Fibroblast of skin of right quadriceps (primary cell): ENCODE data around the gene ARHGAP6.

ENCODE experiments used
- DNase-seq: peaks from one replicate; pipeline ENCODE4 v3.0.0-alpha.2; 2013

Gene ARHGAP6

GRCh38 chrX:11422525-11422857, 243.2 kb downstream of the ARHGAP6 start:
- DNase-seq = no peak

GRCh38 chrX:11421805-11422524, 243.8 kb downstream of the ARHGAP6 start:
- no peak for DNase-seq

GRCh38 chrX:11420851-11421250, 244.9 kb downstream of the ARHGAP6 start:
- no peak for DNase-seq

DNA sequence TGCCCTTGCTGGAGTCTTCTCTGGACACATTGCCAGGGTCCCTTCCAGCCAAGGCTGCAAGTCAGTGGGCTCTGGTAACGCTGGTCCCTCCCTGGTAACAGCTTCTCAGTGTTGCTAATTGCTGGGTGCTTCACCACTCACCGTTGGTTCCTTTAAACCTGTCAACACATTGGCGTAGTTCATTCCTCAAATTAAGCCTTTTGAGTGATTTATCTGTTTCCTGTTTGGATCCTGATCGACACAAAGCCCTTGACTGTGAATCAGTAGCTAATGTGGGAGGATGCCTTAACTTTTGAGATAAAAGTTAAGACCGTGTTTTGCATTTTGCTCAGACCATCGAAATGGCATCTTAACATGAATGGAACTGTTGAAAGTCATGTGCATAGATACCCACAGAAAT, 246.6 kb downstream of the ARHGAP6 start:
- DNase-seq = no peak

- DNase-seq = no peak
These were observed 249.1 kb downstream of the ARHGAP6 start for GRCh38 chrX:11416600-11416999.

- no peak for DNase-seq
These were observed 251.6 kb downstream of the ARHGAP6 start for GRCh38 chrX:11414091-11414490.

DNA sequence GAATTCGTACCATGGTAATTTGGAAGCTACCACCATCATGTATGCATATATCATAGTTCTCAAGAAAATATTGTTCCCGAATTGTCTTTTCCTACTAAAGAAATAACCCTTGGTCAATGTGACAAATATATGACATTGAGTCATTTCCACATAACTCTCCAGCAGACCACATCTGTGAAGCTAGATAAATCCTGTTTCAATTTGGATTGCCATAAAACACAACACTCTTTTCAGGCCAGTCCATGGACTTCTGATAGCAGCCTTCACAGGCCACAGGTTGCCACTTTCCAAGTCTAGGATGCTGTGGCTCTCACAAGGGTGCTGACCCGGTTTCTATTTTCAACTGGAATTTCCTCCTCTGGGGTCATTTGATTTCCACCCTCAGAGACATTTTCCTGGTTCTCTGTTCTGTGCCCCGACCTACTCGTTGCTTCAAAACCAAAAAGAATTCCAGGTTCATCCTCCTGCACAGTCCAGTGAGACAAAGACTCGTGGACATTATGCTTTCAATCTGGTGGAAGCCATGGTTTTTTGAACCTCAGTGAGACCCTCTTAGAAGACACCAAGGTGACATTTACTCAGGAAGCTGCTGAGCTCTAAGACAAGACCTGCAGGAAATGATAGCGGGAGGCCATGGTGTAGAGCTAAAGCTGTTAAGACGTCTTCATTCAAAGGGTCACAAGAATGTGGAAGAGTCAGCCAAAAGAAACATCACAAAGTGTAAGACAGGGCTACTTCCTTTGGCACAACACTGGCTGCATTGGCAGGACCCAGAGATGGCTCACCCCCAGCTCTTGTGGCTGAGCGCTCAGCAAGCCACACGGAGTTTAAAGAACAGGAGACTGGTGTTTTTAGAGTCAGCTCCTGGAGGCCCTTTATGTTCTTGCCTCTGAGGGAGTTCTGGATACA, 252.8 kb downstream of the ARHGAP6 start:
- DNase-seq = no peak

GRCh38 chrX:11409957-11410356, 255.8 kb downstream of the ARHGAP6 start:
- DNase-seq = no peak

DNA sequence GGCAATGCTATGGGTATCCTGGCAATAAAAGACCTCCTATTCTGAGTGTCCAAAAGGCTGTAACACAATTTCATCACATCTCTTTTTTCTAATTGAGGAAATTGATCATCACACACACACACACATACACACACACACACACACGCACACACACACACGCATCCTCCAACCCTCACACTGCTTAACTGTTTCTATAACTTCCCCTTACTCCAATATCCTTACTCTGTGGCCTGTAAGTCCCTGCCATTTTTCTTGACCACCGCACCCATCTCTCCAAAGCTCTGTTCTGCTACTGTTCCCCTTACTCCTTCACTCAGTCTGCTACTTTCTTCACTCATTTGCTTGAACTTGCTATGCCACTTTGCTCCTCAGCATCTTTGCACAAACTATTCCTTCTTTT, 256.9 kb downstream of the ARHGAP6 start:
- DNase-seq = no peak

DNA sequence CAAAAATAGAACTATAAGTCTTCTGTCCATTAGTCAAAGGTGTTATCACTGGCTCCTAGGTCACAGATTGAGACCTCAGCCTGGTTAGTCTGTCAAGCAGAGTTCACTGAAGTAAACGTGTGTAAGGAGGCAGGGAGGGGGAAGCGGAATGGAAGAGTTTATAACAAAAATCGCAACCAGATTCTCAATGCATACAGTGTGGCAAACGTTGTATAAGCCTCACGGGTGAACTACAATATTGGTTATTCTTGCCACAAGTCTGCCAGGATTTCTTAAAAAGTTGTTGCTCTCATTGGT, 257.7 kb downstream of the ARHGAP6 start:
- no peak for DNase-seq

- peak; percentile 48 for DNase-seq
These were observed 258.2 kb downstream of the ARHGAP6 start for GRCh38 chrX:11407331-11408108.

- DNase-seq = no peak
These were observed 259.5 kb downstream of the ARHGAP6 start for GRCh38 chrX:11406109-11406765.

GRCh38 chrX:11403631-11404030, 262.1 kb downstream of the ARHGAP6 start:
- no peak for DNase-seq

GRCh38 chrX:11401966-11402365, 263.8 kb downstream of the ARHGAP6 start:
- DNase-seq = peak; percentile 25

DNA sequence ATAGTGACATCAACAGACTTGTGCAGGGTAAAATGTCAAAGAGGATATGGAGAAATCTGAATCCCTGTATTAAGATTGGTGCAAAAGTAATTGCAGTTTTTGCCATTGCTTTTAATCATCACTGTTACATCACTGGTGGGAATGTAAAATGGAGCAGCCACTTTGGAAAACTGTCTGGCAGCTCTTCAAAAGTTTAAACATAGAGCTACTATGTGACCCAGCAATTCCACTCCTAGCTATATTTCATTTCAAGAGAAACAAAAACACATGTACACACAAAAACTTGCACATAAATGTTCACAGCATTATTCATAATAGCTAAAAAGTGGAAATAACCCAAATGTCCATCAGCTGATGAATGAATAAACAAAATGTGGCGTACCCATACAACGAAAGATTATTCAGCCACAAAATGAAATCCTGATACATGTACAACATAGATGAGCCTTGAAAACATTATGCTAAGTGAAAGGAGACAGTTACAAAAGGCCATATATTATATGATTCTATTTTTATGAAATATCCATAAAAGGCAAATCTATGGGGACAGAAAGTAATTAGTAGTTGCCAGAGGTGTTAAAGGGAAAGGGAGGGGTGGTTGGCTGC, 266.1 kb downstream of the ARHGAP6 start:
- DNase-seq = peak; percentile 25

DNA sequence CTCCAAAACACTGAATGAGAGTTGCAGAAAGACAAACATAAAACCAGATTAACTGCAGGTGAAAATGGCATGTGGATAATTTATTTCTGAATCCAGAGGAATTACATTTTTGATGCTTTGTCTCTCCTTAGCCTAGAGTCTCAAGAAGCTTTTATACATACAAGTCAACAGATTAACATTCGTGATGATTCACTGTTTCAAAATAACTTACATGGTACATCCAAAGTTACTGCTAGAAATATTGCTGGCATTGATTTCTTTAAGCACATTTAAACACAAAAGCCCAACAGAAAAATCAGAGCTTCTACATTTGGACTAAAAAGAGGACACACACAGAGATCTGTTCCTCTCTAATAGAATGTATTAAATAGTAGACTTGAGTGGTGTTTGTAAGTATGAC, 266.9 kb downstream of the ARHGAP6 start:
- no peak for DNase-seq

DNA sequence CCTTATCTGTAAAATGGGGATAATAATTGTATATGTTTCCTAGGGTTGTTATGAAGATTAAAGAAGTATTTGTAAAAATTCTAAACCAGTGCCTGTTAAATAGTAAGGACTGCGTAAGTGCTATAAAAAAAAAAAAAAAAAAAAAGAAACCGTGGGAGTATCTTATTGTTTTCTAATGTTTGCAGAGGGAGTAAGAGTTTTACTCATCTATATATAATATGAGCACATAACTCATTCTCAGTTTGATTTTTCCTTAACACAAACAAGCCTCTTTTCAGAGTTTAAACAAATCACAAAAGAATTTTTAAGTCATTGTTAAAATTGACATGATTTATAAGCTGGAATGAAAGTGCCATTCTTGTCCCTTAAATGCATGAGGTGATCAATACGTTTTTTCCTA, 267.6 kb downstream of the ARHGAP6 start:
- no peak for DNase-seq

- no peak for DNase-seq
These were observed 268.0 kb downstream of the ARHGAP6 start for GRCh38 chrX:11397680-11398079.

DNA sequence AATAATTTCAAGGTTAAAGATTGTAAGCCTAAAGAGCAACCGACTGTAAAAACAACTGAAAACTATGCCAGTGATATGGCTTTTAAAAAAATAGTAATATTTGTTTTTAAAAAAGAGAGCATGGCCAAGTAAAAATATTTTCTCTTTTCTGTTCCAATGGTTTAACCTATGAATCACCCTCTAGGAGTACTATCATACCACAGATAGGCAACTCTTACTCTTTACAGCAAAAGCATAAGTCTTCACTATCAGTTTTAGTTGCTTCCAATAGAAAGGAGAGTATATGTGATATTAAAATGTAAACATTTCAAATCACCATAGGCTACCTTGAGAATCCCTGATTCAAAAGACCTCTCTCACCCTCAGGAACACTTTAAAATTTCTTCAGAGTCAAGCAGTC, 269.9 kb downstream of the ARHGAP6 start:
- DNase-seq = no peak

GRCh38 chrX:11393949-11394654, 271.6 kb downstream of the ARHGAP6 start:
- no peak for DNase-seq

GRCh38 chrX:11386812-11387211, 278.9 kb downstream of the ARHGAP6 start:
- DNase-seq = no peak

DNA sequence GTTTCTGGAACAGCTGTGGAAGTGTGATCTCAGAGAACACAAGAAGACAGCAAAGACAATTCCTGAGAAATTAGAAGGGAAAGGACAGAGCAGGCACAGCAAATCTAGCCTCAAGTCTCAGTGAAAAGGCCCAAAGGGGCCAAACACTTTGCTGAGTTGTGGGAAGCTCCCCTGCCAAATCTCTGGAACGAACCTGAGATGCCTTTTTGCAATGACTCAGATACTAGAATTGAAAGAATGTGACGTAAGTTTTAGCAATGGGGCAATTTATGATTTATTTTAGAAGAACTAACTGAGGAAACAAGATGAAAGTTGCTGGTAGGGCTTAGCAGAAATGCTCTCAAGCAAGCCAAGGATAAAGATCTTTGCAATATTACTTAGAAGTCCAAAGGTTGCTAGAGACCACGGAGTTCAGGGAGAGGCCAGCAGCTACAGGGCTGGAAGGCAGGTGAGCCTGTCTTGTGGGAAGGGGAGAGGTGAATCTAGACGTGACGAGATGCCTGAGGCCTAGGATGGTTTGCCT, 279.7 kb downstream of the ARHGAP6 start:
- DNase-seq = peak; percentile 75
